Iris pigment epithelial cell (primary cell): Measurements from ENCODE around the gene MPDU1.
A peak's percentile ranks its signal among the peaks of the same experiment; 100 is the strongest.
"Not testable (repeated sequence)": the region's sequence is repeated elsewhere in the genome, so short reads cannot be mapped to it uniquely, and the experiment has no call there.

Experiments used
- DNase-seq: peaks from one replicate; pipeline ENCODE4 v3.0.0-alpha.2; 2011; ENCODE audit warnings: low read depth

Gene MPDU1

GRCh38 chr17:7580604-7581575 is 2.8 kb upstream of the MPDU1 start:
- no peak for DNase-seq

- no peak for DNase-seq
Observed at GRCh38 chr17:7582396-7583252, 1.0 kb upstream of the MPDU1 start.

- DNase-seq: no peak
Observed at GRCh38 chr17:7586673-7587419, 3.2 kb downstream of the MPDU1 start.

- DNase-seq: peak; percentile 97
Observed at GRCh38 chr17:7587420-7588151, 3.9 kb downstream of the MPDU1 start.

GRCh38 chr17:7588553-7589203 is 5.0 kb downstream of the MPDU1 start:
- no peak for DNase-seq

- DNase-seq: peak; percentile 84
Observed at GRCh38 chr17:7589204-7589868, 5.7 kb downstream of the MPDU1 start.

- DNase-seq: peak; percentile 51
Observed at GRCh38 chr17:7589891-7590691, 6.4 kb downstream of the MPDU1 start, which contains the start of gene SOX15. TSS of gene SOX15 (minus strand) at chr17:7590094. CDS start at chr17:7589676, 418 bp downstream.

GRCh38 chr17:7590743-7591142 is 7.1 kb downstream of the MPDU1 start:
- DNase-seq: peak; percentile 78

- no peak for DNase-seq
Observed at GRCh38 chr17:7591596-7591995, 7.9 kb downstream of the MPDU1 start.

- DNase-seq: no peak
Observed at GRCh38 chr17:7592422-7593021, 8.9 kb downstream of the MPDU1 start.

GRCh38 chr17:7593296-7593695 is 9.6 kb downstream of the MPDU1 start:
- no peak for DNase-seq

GRCh38 chr17:7597561-7597960 is 13.9 kb downstream of the MPDU1 start:
- DNase-seq: not testable (repeated sequence)

GRCh38 chr17:7606280-7606679 is 22.6 kb downstream of the MPDU1 start:
- no peak for DNase-seq

GRCh38 chr17:7610641-7611040 is 27.0 kb downstream of the MPDU1 start:
- no peak for DNase-seq

- DNase-seq: no peak
Observed at GRCh38 chr17:7611635-7612293, 28.1 kb downstream of the MPDU1 start.

GRCh38 chr17:7612294-7612640 is 28.6 kb downstream of the MPDU1 start:
- peak; percentile 29 for DNase-seq

- peak; percentile 38 for DNase-seq
Observed at GRCh38 chr17:7613769-7614424, 30.2 kb downstream of the MPDU1 start.
